ENCODE measurements around the gene CNMD.
"Not testable (repeated sequence)": the region's sequence is repeated elsewhere in the genome, so short reads cannot be mapped to it uniquely, and the experiment has no call there.

The CNMD gene

GRCh38 chr13:52743988-52744387 lies 4.4 kb upstream of the CNMD start:
- no peak for DNase-seq

- DNase-seq = no peak
Measured at GRCh38 chr13:52743569-52743968, 3.9 kb upstream of the CNMD start.

- DNase-seq = no peak
Measured at GRCh38 chr13:52738719-52739467, 727 bp downstream of the CNMD start.

GRCh38 chr13:52737965-52738364 lies 1.7 kb downstream of the CNMD start:
- DNase-seq = no peak

GRCh38 chr13:52737451-52737850 lies 2.2 kb downstream of the CNMD start:
- DNase-seq = no peak

GRCh38 chr13:52736891-52737290 lies 2.7 kb downstream of the CNMD start:
- DNase-seq = no peak

- DNase-seq = no peak
Measured at GRCh38 chr13:52734075-52734623, 5.5 kb downstream of the CNMD start.

- no peak for DNase-seq
Measured at GRCh38 chr13:52726258-52726657, 13.4 kb downstream of the CNMD start.

GRCh38 chr13:52725302-52725701 lies 14.3 kb downstream of the CNMD start:
- DNase-seq = no peak

- no peak for DNase-seq
Measured at GRCh38 chr13:52723181-52723580, 16.4 kb downstream of the CNMD start.

GRCh38 chr13:52721356-52721755 lies 18.3 kb downstream of the CNMD start:
- not testable (repeated sequence) for DNase-seq

- not testable (repeated sequence) for DNase-seq
Measured at GRCh38 chr13:52720904-52721303, 18.7 kb downstream of the CNMD start.

- DNase-seq = no peak
Measured at GRCh38 chr13:52713894-52714293, 25.7 kb downstream of the CNMD start.

GRCh38 chr13:52712385-52712784 lies 27.2 kb downstream of the CNMD start:
- DNase-seq = no peak

- DNase-seq = no peak
Measured at GRCh38 chr13:52711286-52711685, 28.3 kb downstream of the CNMD start.

GRCh38 chr13:52708266-52708665 lies 31.4 kb downstream of the CNMD start:
- not testable (repeated sequence) for DNase-seq

GRCh38 chr13:52707375-52707774 lies 32.2 kb downstream of the CNMD start:
- DNase-seq = no peak

- no peak for DNase-seq
Measured at GRCh38 chr13:52706081-52706480, 33.5 kb downstream of the CNMD start.

GRCh38 chr13:52703482-52703881 lies 36.1 kb downstream of the CNMD start:
- DNase-seq = no peak

GRCh38 chr13:52701728-52702465 lies 37.7 kb downstream of the CNMD start:
- no peak for DNase-seq

- no peak for DNase-seq
Measured at GRCh38 chr13:52696566-52696965, 43.1 kb downstream of the CNMD start.

- DNase-seq = no peak
Measured at GRCh38 chr13:52695856-52696255, 43.8 kb downstream of the CNMD start.

- DNase-seq = no peak
Measured at GRCh38 chr13:52686376-52686775, 53.2 kb downstream of the CNMD start.

GRCh38 chr13:52685806-52686205 lies 53.8 kb downstream of the CNMD start:
- not testable (repeated sequence) for DNase-seq
